ENCODE data around the gene PRR18. TPM values are rescaled to one million over a fixed set of nuclear protein-coding genes. Genes with fewer than 3 reads are reported as not detected.

The PRR18 gene
- total RNA-seq, 1 experiment from 2014 or later = 0.23 TPM

- CTCF ChIA-PET = interaction anchor here (0.9 to 1.4 kb wide), 2 partner anchors 100 to 119 kb away, joined by 3 read pairs; no protein-coding TSS in a partner anchor
- Histone ChIP-seq H3K9me3 (ENCODE audit: control insufficient read depth, insufficient read depth, low read depth, low read length) (no peaks in the 10 kb centered on the region), H3K4me3 (ENCODE audit: low read depth in 2 of 2, low read length in 2 of 2) (no peak overlapping the region), H3K27me3 (ENCODE audit: control insufficient read depth, insufficient read depth, low read length) (peaks cover 4% of the 10 kb centered on the region; the same call in 1 of the 2 replicates), H3K36me3 (ENCODE audit: control insufficient read depth, insufficient read depth, low read length) (no peaks in the 10 kb centered on the region), H3K27ac (ENCODE audit: low read length) (no peak overlapping the region), H3K4me1 (ENCODE audit: control insufficient read depth, insufficient read depth, low read length) (no peaks in the 10 kb centered on the region)
- in situ Hi-C loops (cut with HindIII; ENCODE audit: low pct_unique_long_range_greater_than_20kb, low sequenced_read_pairs) (no loop called here), intact Hi-C loops (cut with micrococcal nuclease; ENCODE audit: unreplicated experiment) (no loop called here)
- ATAC-seq (no peak), DNase-seq (ENCODE audit: low read depth, low spot score) (no peak)
- POLR2A ChIA-PET = no interaction called here
- no peak for TF ChIP-seq CTCF (IDR thresholded peaks at IDR 0.05)
- BruUV-seq (replicated peaks) = no TSS peak
Observed at GRCh38 chr6:166281104-166281503, 27.1 kb downstream of the PRR18 start.

- CTCF ChIA-PET = no interaction called here
- no TSS peak for BruUV-seq (replicated peaks)
- ATAC-seq (no peak), DNase-seq (ENCODE audit: low read depth, low spot score) (no peak)
- TF ChIP-seq POLR2AphosphoS5 (IDR thresholded peaks at IDR 0.05; ENCODE audit: low read depth, low read length) (no peak), CTCF (IDR thresholded peaks at IDR 0.05) (no peak), SIN3A (IDR thresholded peaks at IDR 0.05; ENCODE audit: borderline replicate concordance, insufficient read depth, low read depth, low read length) (no peak), REST (IDR thresholded peaks at IDR 0.05; ENCODE audit: insufficient read depth in 1 of 2, low read depth in 2 of 2, low read length in 1 of 2) (no peak), TCF7L2 (IDR thresholded peaks at IDR 0.05; ENCODE audit: low read depth, low read length) (no peak)
- POLR2A ChIA-PET = no interaction called here
- Histone ChIP-seq H3K36me3 (ENCODE audit: control insufficient read depth, insufficient read depth, low read length) (no peaks in the 10 kb centered on the region), H3K27ac (ENCODE audit: low read length) (no peak overlapping the region), H3K4me1 (ENCODE audit: control insufficient read depth, insufficient read depth, low read length) (no peaks in the 10 kb centered on the region), H3K9me3 (ENCODE audit: control insufficient read depth, insufficient read depth, low read depth, low read length) (no peaks in the 10 kb centered on the region), H3K27me3 (ENCODE audit: control insufficient read depth, insufficient read depth, low read length) (no peaks in the 10 kb centered on the region; the same call in 1 of the 2 replicates), H3K4me3 (ENCODE audit: low read depth in 2 of 2, low read length in 2 of 2) (no peak overlapping the region)
- in situ Hi-C loops (cut with HindIII; ENCODE audit: low pct_unique_long_range_greater_than_20kb, low sequenced_read_pairs) (no loop called here), intact Hi-C loops (cut with micrococcal nuclease; ENCODE audit: unreplicated experiment) (loop anchor here (5.0 kb wide), 1 partner anchor 103 kb away; the partner anchor contains the start of gene MPC1)
Observed at GRCh38 chr6:166279393-166279679, 28.9 kb downstream of the PRR18 start.
